Loucy (cell line): Measurements from ENCODE around the gene CACNB2.

Experiments used
- H2AFZ ChIP-seq: fragments of 200-600 bp; sonication (generic); 2 replicates; pipeline ENCODE4 v1.6.0; 2016; ENCODE audit warnings: antibody characterized with exemption, mild to moderate bottlenecking, low read length, moderate library complexity
- H3F3A ChIP-seq: fragments of 200-600 bp; 2 replicates; pipeline ENCODE4 v1.6.0; 2016; ENCODE audit warnings: antibody characterized with exemption, low read depth, mild to moderate bottlenecking
- H3K27me3 ChIP-seq: fragments of 200-600 bp; sonication (generic); 2 replicates; pipeline ENCODE4 v1.6.1; 2014; ENCODE audit warnings: low read length, mild to moderate bottlenecking; ENCODE audit not compliant: insufficient read depth, poor library complexity, severe bottlenecking
- H3K36me3 ChIP-seq: fragments of 200-600 bp; sonication (generic); 2 replicates; pipeline ENCODE4 v1.6.1; 2016; ENCODE audit warnings: low read length; ENCODE audit not compliant: insufficient read depth
- H3K4me1 ChIP-seq: fragments of 200-600 bp; sonication (generic); 2 replicates; pipeline ENCODE4 v1.5.1; 2014; ENCODE audit warnings: low read length, mild to moderate bottlenecking; ENCODE audit not compliant: insufficient read depth, poor library complexity, severe bottlenecking
- H3K4me2 ChIP-seq: fragments of 200-600 bp; sonication (generic); 2 replicates; pipeline ENCODE4 v1.6.0; 2014; ENCODE audit warnings: antibody characterized with exemption, low read length, low read depth, mild to moderate bottlenecking; ENCODE audit not compliant: poor library complexity, severe bottlenecking
- H3K4me3 ChIP-seq: fragments of 200-600 bp; sonication (generic); 2 replicates; pipeline ENCODE4 v1.5.1; 2014; ENCODE audit warnings: low read length, mild to moderate bottlenecking, mixed read lengths; ENCODE audit not compliant: poor library complexity, severe bottlenecking
- H3K79me2 ChIP-seq: fragments of 200-600 bp; sonication (generic); 2 replicates; pipeline ENCODE4 v1.6.1; 2014; ENCODE audit warnings: low read length; ENCODE audit not compliant: insufficient read depth
- H3K9ac ChIP-seq: fragments of 200-600 bp; sonication (generic); 2 replicates; pipeline ENCODE4 v1.6.0; 2014; ENCODE audit warnings: mild to moderate bottlenecking, low read depth, low read length, moderate library complexity; ENCODE audit not compliant: poor library complexity, severe bottlenecking
- H3K9me2 ChIP-seq: fragments of 200-600 bp; sonication (generic); replicated peaks from 2 replicates; pipeline ENCODE4 v1.6.1; 2016; ENCODE audit warnings: low read depth, low read length, mixed read lengths
- H3K9me3 ChIP-seq: fragments of 200-600 bp; sonication (generic); 2 replicates; pipeline ENCODE4 v1.6.1; 2014; ENCODE audit warnings: mild to moderate bottlenecking, antibody characterized with exemption, low read length, low read depth; ENCODE audit not compliant: insufficient read depth
- H4K20me1 ChIP-seq: fragments of 200-600 bp; sonication (generic); 2 replicates; pipeline ENCODE4 v1.6.0; 2014; ENCODE audit warnings: antibody characterized with exemption, low read length, mild to moderate bottlenecking; ENCODE audit not compliant: insufficient read depth, poor library complexity, severe bottlenecking
- CTCF ChIP-seq: fragments of 200-600 bp; sonication (generic); conservative IDR thresholded peaks from 2 replicates; pipeline ENCODE4 v1.5.1; 2014; ENCODE audit warnings: mild to moderate bottlenecking, antibody characterized with exemption, low read length
- EZH2phosphoT487 ChIP-seq: fragments of 200-600 bp; IDR thresholded peaks from 2 replicates; pipeline ENCODE4 v1.6.1; 2018; ENCODE audit warnings: antibody characterized with exemption, mild to moderate bottlenecking, moderate library complexity, borderline replicate concordance

CACNB2 gene

GRCh38 chr10:18498998-18499397 lies 358.8 kb downstream of the CACNB2 start:
- Histone ChIP-seq H3K36me3 (no peaks in the 10 kb centered on the region), H3F3A (no peaks in the 10 kb centered on the region), H4K20me1 (no peaks in the 10 kb centered on the region), H3K4me1 (no peaks in the 10 kb centered on the region), H3K9me3 (no peaks in the 10 kb centered on the region), H3K9ac (no peak overlapping the region), H2AFZ (no peak overlapping the region), H3K27me3 (no peaks in the 10 kb centered on the region), H3K4me3 (no peak overlapping the region), H3K9me2 (no peaks in the 10 kb centered on the region), H3K79me2 (no peaks in the 10 kb centered on the region), H3K4me2 (no peak overlapping the region)
- TF ChIP-seq EZH2phosphoT487 (no peak), CTCF (no peak)

DNA sequence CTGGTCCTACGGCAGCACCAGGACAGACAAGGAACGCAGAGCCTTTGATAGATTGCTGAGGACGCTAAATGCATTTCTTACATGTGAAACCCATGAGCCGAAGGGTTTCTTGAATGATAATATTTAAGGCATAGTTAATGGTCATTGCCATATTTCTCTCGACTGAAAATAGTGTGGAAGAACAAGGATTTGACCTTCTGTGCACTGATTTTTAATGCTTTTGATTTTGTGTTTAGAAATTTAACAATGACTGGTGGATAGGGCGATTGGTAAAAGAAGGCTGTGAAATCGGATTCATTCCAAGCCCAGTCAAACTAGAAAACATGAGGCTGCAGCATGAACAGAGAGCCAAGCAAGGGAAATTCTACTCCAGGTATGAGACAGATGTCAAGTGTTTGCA lies 360.4 kb downstream of the CACNB2 start:
- Histone ChIP-seq H3K4me1 (no peaks in the 10 kb centered on the region), H4K20me1 (no peaks in the 10 kb centered on the region), H3K79me2 (no peaks in the 10 kb centered on the region), H3K4me3 (no peak overlapping the region), H3K9me2 (no peaks in the 10 kb centered on the region), H3K36me3 (no peaks in the 10 kb centered on the region), H3K4me2 (no peak overlapping the region), H3F3A (no peaks in the 10 kb centered on the region), H2AFZ (no peak overlapping the region), H3K27me3 (no peaks in the 10 kb centered on the region), H3K9ac (no peak overlapping the region), H3K9me3 (no peaks in the 10 kb centered on the region)
- TF ChIP-seq EZH2phosphoT487: no peak
- no peak for TF ChIP-seq CTCF

- Histone ChIP-seq H3K4me3 (no peak overlapping the region), H4K20me1 (no peaks in the 10 kb centered on the region), H2AFZ (no peak overlapping the region), H3K9me3 (no peaks in the 10 kb centered on the region), H3K9ac (no peak overlapping the region), H3K4me1 (no peaks in the 10 kb centered on the region), H3K36me3 (no peaks in the 10 kb centered on the region), H3K4me2 (no peak overlapping the region), H3F3A (no peaks in the 10 kb centered on the region), H3K27me3 (no peaks in the 10 kb centered on the region), H3K9me2 (no peaks in the 10 kb centered on the region), H3K79me2 (no peaks in the 10 kb centered on the region)
- no peak for TF ChIP-seq EZH2phosphoT487
- TF ChIP-seq CTCF: no peak
These were observed 361.0 kb downstream of the CACNB2 start for GRCh38 chr10:18501198-18501597.
